BE2C (cell line): ENCODE measurements around the gene STAG1.

Source experiments
- DNase-seq: peaks from one replicate; pipeline ENCODE4 v3.0.0-alpha.2; 2020
- H3K27me3 ChIP-seq: fragments of 250-450 bp; sonication (Bioruptor Pico); 2 replicates; pipeline ENCODE4 v1.5.1; 2020; ENCODE audit warnings: mild to moderate bottlenecking
- H3K36me3 ChIP-seq: fragments of 250-450 bp; sonication (Bioruptor Pico); 2 replicates; pipeline ENCODE4 v1.5.1; 2020; ENCODE audit warnings: mild to moderate bottlenecking
- H3K4me1 ChIP-seq: fragments of 250-450 bp; sonication (Bioruptor Pico); 2 replicates; pipeline ENCODE4 v1.5.1; 2020
- H3K4me3 ChIP-seq: 2 replicates; pipeline ENCODE4 v1.5.1; 2011; ENCODE audit warnings: low read depth, low read length
- H3K9me3 ChIP-seq: fragments of 250-450 bp; sonication (Bioruptor Pico); 2 replicates; pipeline ENCODE4 v1.5.1; 2020
- CTCF ChIP-seq: IDR thresholded peaks from 2 replicates; pipeline ENCODE4 v1.5.1; 2012; ENCODE audit warnings: mild to moderate bottlenecking, low read depth, low read length

STAG1 gene

DNA sequence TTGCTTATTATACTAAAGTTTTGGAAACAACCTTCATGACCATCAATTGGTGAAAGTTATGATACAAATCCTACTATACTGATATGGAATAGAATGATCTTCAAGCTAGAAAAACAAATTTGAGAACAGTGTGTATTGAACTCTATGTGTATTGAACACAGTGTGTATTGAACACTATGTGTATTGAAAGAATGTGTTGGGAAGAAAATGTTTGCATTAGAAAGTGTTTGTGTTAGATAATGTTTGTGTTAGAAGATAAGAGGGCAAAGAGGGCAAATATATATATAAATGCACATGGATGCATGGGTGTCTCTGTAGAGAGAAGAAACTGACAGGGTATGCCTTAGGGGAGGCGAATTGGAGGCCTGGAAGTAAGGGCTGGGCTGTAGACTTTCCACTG lies 459.7 kb downstream of the STAG1 start:
- Histone ChIP-seq H3K9me3 (no peaks in the 10 kb centered on the region), H3K27me3 (no peaks in the 10 kb centered on the region), H3K4me1 (no peaks in the 10 kb centered on the region), H3K36me3 (peaks cover 12% of the 10 kb centered on the region), H3K4me3 (no peak overlapping the region)
- DNase-seq, result no peak
- TF ChIP-seq CTCF, result no peak

- TF ChIP-seq CTCF, result no peak
- H3K9me3 ChIP-seq, result no peaks in the 10 kb centered on the region
- H3K4me3 ChIP-seq, result no peak overlapping the region
- peaks cover 12% of the 10 kb centered on the region for H3K36me3 ChIP-seq
- DNase-seq, result no peak
- no peaks in the 10 kb centered on the region for H3K4me1 ChIP-seq
- no peaks in the 10 kb centered on the region for H3K27me3 ChIP-seq
Observed at GRCh38 chr3:136291302-136291701, 460.9 kb downstream of the STAG1 start.
